HG03342 (cell line): ENCODE data around the gene MLXIPL.
"Not testable (repeated sequence)": the region's sequence is repeated elsewhere in the genome, so short reads cannot be mapped to it uniquely, and the experiment has no call there.

Source experiments
- ATAC-seq: cut with Tn5 transposase; IDR thresholded peaks from one replicate; pipeline ENCODE4 v1.9.1; 2021; ENCODE audit warnings: mild to moderate bottlenecking, moderate library complexity; ENCODE audit not compliant: unreplicated experiment

MLXIPL gene

GRCh38 chr7:73556208-73557107 is 67.9 kb downstream of the MLXIPL start:
- no peak for ATAC-seq

- no peak for ATAC-seq
These were observed 68.8 kb downstream of the MLXIPL start for GRCh38 chr7:73555411-73555982.

- not testable (repeated sequence) for ATAC-seq
These were observed 74.2 kb downstream of the MLXIPL start for GRCh38 chr7:73550093-73550492.

GRCh38 chr7:73549176-73549575 is 75.1 kb downstream of the MLXIPL start:
- no peak for ATAC-seq

- ATAC-seq = no peak
These were observed 76.5 kb downstream of the MLXIPL start for GRCh38 chr7:73547841-73548240.

GRCh38 chr7:73544678-73545077 is 79.6 kb downstream of the MLXIPL start:
- ATAC-seq = no peak
